HepG2 (cell line): ENCODE results near the gene CLTCL1.

Experiments used
- CEBPB ChIP-seq: IDR thresholded peaks from 2 replicates; pipeline ENCODE4 v1.6.1; 2011; ENCODE audit warnings: low read depth, low read length, improper control_type of control experiment, borderline replicate concordance
- FOSL2 ChIP-seq: sonication (generic); formaldehyde crosslinking; IDR thresholded peaks from 2 replicates; pipeline ENCODE4 v1.4.0; 2020; ENCODE audit warnings: missing genetic modification reagents
- FOXA1 ChIP-seq, 2 experiments: fragments of 450-650 bp in 1 of 2; sonication (generic) in 1 of 2; formaldehyde crosslinking in 1 of 2; IDR thresholded peaks; 2 replicates each; pipeline versions ENCODE4 v1.4.0 to v1.6.1; 2016 to 2020; ENCODE audit warnings: missing genetic modification reagents in 1 of 2
- GRHL1 ChIP-seq: sonication (generic); formaldehyde crosslinking; conservative IDR thresholded peaks from 2 replicates; pipeline ENCODE4 v1.8.0; 2022; ENCODE audit warnings: missing genetic modification reagents
- KLF15 ChIP-seq: sonication (generic); formaldehyde crosslinking; IDR thresholded peaks from 2 replicates; pipeline ENCODE4 v1.8.1; 2023; ENCODE audit warnings: borderline replicate concordance, mild to moderate bottlenecking, inconsistent platforms, missing genetic modification reagents, mixed read lengths
- MAX ChIP-seq: IDR thresholded peaks from 2 replicates; pipeline ENCODE4 v1.6.1; 2012; ENCODE audit warnings: inconsistent platforms
- MXI1 ChIP-seq: IDR thresholded peaks from 3 replicates; pipeline ENCODE4 v1.6.1; 2012; ENCODE audit warnings: low read depth, low read length, inconsistent platforms, borderline replicate concordance
- PHF20 ChIP-seq: sonication (generic); formaldehyde crosslinking; IDR thresholded peaks from 2 replicates; pipeline ENCODE4 v1.5.0; 2020; ENCODE audit warnings: mild to moderate bottlenecking, missing genetic modification reagents
- POLR2A ChIP-seq, 2 experiments: IDR thresholded peaks; 2 replicates each; pipeline ENCODE4 v1.6.1; 2011; ENCODE audit warnings: low read depth in 2 of 2, low read length in 2 of 2, mild to moderate bottlenecking in 1 of 2, moderate library complexity in 1 of 2; ENCODE audit not compliant: insufficient read depth in 1 of 2
- RFXANK ChIP-seq: IDR thresholded peaks from 2 replicates; pipeline ENCODE4 v1.6.1; 2016
- ZNF781 ChIP-seq: sonication (generic); formaldehyde crosslinking; IDR thresholded peaks from 2 replicates; pipeline ENCODE4 v1.5.1; 2020; ENCODE audit warnings: borderline replicate concordance, mild to moderate bottlenecking, missing genetic modification reagents; ENCODE audit errors: not compliant biosample characterization

GRCh38 chr22:19307872-19308271, 16.4 kb upstream of the CLTCL1 start:
- TF ChIP-seq CEBPB (no peak), RFXANK (CRISPR knock-in tag) (no peak), MAX (no peak), ZNF781 (no peak), PHF20 (CRISPR knock-in tag) (no peak), GRHL1 (CRISPR knock-in tag) (no peak), KLF15 (CRISPR knock-in tag) (no peak), FOXA1 (IDR thresholded peaks at IDR 0.05) (no peak), FOXA1 (CRISPR knock-in tag; IDR thresholded peaks at IDR 0.05) (no peak), FOSL2 (CRISPR knock-in tag) (no peak), POLR2A (IDR thresholded peaks at IDR 0.05; ENCODE audit: insufficient read depth in 1 of 2, low read depth in 2 of 2, low read length in 2 of 2) (no peak), MXI1 (no peak)
